DOHH2 (cell line): ENCODE measurements around the gene ZFHX3.

ENCODE experiments used
- EZH2phosphoT487 ChIP-seq: fragments of 200-600 bp; sonication (generic); IDR thresholded peaks from 2 replicates; pipeline ENCODE4 v1.6.1; 2017; ENCODE audit warnings: borderline replicate concordance, mild to moderate bottlenecking, antibody characterized with exemption, low read length, moderate library complexity, mixed read lengths
- TF ChIP-seq, protein P1 (sequence below): fragments of 200-600 bp; sonication (generic); IDR thresholded peaks from one replicate; pipeline ENCODE4 v1.5.1; 2014; ENCODE audit warnings: antibody characterized with exemption, mild to moderate bottlenecking, low read depth, low read length; ENCODE audit not compliant: poor library complexity, severe bottlenecking

DNA sequence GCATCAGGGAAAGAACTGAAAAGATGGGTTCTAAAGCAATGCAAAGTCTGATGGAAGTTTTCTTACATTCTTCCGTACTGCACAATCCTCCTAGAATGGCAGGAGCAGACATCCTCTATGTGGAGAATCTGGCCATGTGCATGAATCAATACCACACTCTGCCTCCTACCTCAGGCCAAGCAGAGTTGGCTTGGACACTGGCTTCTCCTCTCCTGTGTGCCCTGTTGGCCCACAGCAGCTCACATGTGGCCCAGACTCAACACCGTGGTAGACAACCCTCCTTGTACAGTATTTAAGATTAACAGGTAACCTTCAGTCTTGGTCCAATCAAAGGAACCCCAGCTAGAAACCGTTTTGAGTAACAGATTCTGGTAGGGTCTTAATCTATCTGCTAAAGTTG, 101.9 kb downstream of the ZFHX3 start:
- TF ChIP-seq, protein P1, sequence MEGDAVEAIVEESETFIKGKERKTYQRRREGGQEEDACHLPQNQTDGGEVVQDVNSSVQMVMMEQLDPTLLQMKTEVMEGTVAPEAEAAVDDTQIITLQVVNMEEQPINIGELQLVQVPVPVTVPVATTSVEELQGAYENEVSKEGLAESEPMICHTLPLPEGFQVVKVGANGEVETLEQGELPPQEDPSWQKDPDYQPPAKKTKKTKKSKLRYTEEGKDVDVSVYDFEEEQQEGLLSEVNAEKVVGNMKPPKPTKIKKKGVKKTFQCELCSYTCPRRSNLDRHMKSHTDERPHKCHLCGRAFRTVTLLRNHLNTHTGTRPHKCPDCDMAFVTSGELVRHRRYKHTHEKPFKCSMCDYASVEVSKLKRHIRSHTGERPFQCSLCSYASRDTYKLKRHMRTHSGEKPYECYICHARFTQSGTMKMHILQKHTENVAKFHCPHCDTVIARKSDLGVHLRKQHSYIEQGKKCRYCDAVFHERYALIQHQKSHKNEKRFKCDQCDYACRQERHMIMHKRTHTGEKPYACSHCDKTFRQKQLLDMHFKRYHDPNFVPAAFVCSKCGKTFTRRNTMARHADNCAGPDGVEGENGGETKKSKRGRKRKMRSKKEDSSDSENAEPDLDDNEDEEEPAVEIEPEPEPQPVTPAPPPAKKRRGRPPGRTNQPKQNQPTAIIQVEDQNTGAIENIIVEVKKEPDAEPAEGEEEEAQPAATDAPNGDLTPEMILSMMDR: no peak
- TF ChIP-seq EZH2phosphoT487: no peak
